PC-3 (cell line): ENCODE data around the gene TEX19. TPM values are rescaled to one million over a fixed set of nuclear protein-coding genes. Genes with fewer than 3 reads are reported as not detected.
"Not testable (repeated sequence)": the region's sequence is repeated elsewhere in the genome, so short reads cannot be mapped to it uniquely, and the experiment has no call there.

Experiments
- ATAC-seq: fragments of 200-7000 bp; cut with Tn5 transposase; 2 replicates; pipeline ENCODE4 v1.9.1; 2020; ENCODE audit warnings: mild to moderate bottlenecking, moderate library complexity
- BruUV-seq: library from RNA; stranded (reverse); fragments of 400-500 nt; replicated peaks from 2 replicates; lab custom pipeline; 2021; lab: Mats Ljungman, UMichigan
- CTCF ChIA-PET: fragments of 300-600 bp; sonication (Branson Sonifier 250); formaldehyde crosslinking; loops from one replicate; lab custom pipeline; 2022; ENCODE audit warnings: antibody characterized with exemption; lab: Charles Lee
- POLR2A ChIA-PET: fragments of 300-600 bp; sonication (Branson Sonifier 250); formaldehyde crosslinking; loops from one replicate; lab custom pipeline; 2022; ENCODE audit warnings: antibody characterized with exemption; ENCODE audit not compliant: unreplicated experiment; lab: Charles Lee
- DNase-seq: peaks from one replicate; pipeline ENCODE4 v3.0.0-alpha.2; 2015
- H2AFZ ChIP-seq: fragments of 300-600 bp; sonication (generic); 2 replicates; pipeline ENCODE4 v1.6.0; 2016; ENCODE audit warnings: antibody characterized with exemption, low read length
- H3F3A ChIP-seq: fragments of 300-600 bp; sonication (generic); one replicate; pipeline ENCODE4 v1.6.0; 2017; ENCODE audit warnings: antibody characterized with exemption, low read length, control low read depth, mild to moderate bottlenecking; ENCODE audit not compliant: unreplicated experiment
- H3K27ac ChIP-seq: fragments of 300-600 bp; sonication (generic); 2 replicates; pipeline ENCODE4 v1.5.1; 2016; ENCODE audit warnings: mild to moderate bottlenecking, low read length
- H3K27me3 ChIP-seq: fragments of 300-600 bp; sonication (generic); 2 replicates; pipeline ENCODE4 v1.6.1; 2016; ENCODE audit warnings: low read length, mixed read lengths
- H3K36me3 ChIP-seq: fragments of 300-600 bp; sonication (generic); 2 replicates; pipeline ENCODE4 v1.6.1; 2016; ENCODE audit warnings: low read depth, mixed run types, low read length, mixed read lengths
- H3K4me1 ChIP-seq: fragments of 300-600 bp; sonication (generic); 2 replicates; pipeline ENCODE4 v1.5.1; 2016; ENCODE audit warnings: low read length; ENCODE audit not compliant: insufficient read depth
- H3K4me2 ChIP-seq: fragments of 300-600 bp; sonication (generic); 2 replicates; pipeline ENCODE4 v1.6.0; 2016; ENCODE audit warnings: low read length
- H3K4me3 ChIP-seq: fragments of 300-600 bp; sonication (generic); 2 replicates; pipeline ENCODE4 v1.5.1; 2016; ENCODE audit warnings: mild to moderate bottlenecking, low read length, mixed read lengths
- H3K79me2 ChIP-seq: fragments of 300-600 bp; sonication (generic); 2 replicates; pipeline ENCODE4 v1.6.1; 2017; ENCODE audit warnings: low read length, mixed read lengths
- H3K9ac ChIP-seq: fragments of 300-600 bp; sonication (generic); 2 replicates; pipeline ENCODE4 v1.6.0; 2016; ENCODE audit warnings: mild to moderate bottlenecking, low read length
- H3K9me2 ChIP-seq: fragments of 300-600 bp; sonication (generic); replicated peaks from 2 replicates; pipeline ENCODE4 v1.6.1; 2016; ENCODE audit warnings: mixed run types, low read length, mixed read lengths
- H3K9me3 ChIP-seq: fragments of 300-600 bp; sonication (generic); 2 replicates; pipeline ENCODE4 v1.6.1; 2016; ENCODE audit warnings: low read length, mixed read lengths
- H4K20me1 ChIP-seq: fragments of 300-600 bp; sonication (generic); 2 replicates; pipeline ENCODE4 v1.6.1; 2016; ENCODE audit warnings: low read length, mixed read lengths
- CTCF ChIP-seq: fragments of 300-600 bp; sonication (generic); conservative IDR thresholded peaks from 2 replicates; pipeline ENCODE4 v1.5.1; 2017; ENCODE audit warnings: antibody characterized with exemption, low read depth, mild to moderate bottlenecking, low read length
- EZH2 ChIP-seq: fragments of 300-600 bp; sonication (generic); IDR thresholded peaks from one replicate; pipeline ENCODE4 v1.6.1; 2017; ENCODE audit warnings: antibody characterized with exemption, mild to moderate bottlenecking, low read length; ENCODE audit not compliant: unreplicated experiment
- EZH2phosphoT487 ChIP-seq: fragments of 300-600 bp; sonication (generic); IDR thresholded peaks from 2 replicates; pipeline ENCODE4 v1.6.1; 2018; ENCODE audit warnings: mild to moderate bottlenecking, antibody characterized with exemption, low read length, borderline replicate concordance
- intact Hi-C: fragments of 100-400 bp; cut with micrococcal nuclease; formaldehyde crosslinking; loops from 2 replicates; pipeline ENCODE4 v1.9.0; 2023
- total RNA-seq: library from RNA; depleted of rRNA; stranded (reverse); fragments of >200 nt; gene quantifications from 2 replicates; pipeline ENCODE4 v1.2.3, GENCODE V29; 2014

Gene TEX19
- total RNA-seq, 1 experiment from 2014 or later, result 1.2 TPM

GRCh38 chr17:82372249-82373071, 13.4 kb downstream of the TEX19 start:
- no peaks in the 10 kb centered on the region for H3K9me2 ChIP-seq
- no peak for TF ChIP-seq CTCF
- TF ChIP-seq EZH2, result no peak
- TF ChIP-seq EZH2phosphoT487, result no peak
- no peak overlapping the region for H2AFZ ChIP-seq
- H3K27me3 ChIP-seq, result no peaks in the 10 kb centered on the region
- H3K4me2 ChIP-seq, result no peak overlapping the region
- BruUV-seq, result no TSS peak
- no peaks in the 10 kb centered on the region for H3K36me3 ChIP-seq
- H3K27ac ChIP-seq, result no peak overlapping the region
- H3F3A ChIP-seq, result no peaks in the 10 kb centered on the region
- ATAC-seq, result no peak
- H3K4me3 ChIP-seq, result no peak overlapping the region
- POLR2A ChIA-PET, result no interaction called here
- H3K4me1 ChIP-seq, result peaks cover 6% of the 10 kb centered on the region; the same call in 1 of the 2 replicates
- H3K79me2 ChIP-seq, result no peaks in the 10 kb centered on the region
- no peaks in the 10 kb centered on the region for H4K20me1 ChIP-seq
- H3K9me3 ChIP-seq, result no peaks in the 10 kb centered on the region
- CTCF ChIA-PET, result interaction anchor here (0.7 kb wide), 1 partner anchor 15 kb away, joined by 3 read pairs; no protein-coding TSS in a partner anchor
- no peak overlapping the region for H3K9ac ChIP-seq
- no peak for DNase-seq
- intact Hi-C loops, result no loop called here

- H3K4me1 ChIP-seq, intact Hi-C loops, H3K9me2 ChIP-seq, H3K4me3 ChIP-seq, H3K27me3 ChIP-seq, ATAC-seq, H3K9me3 ChIP-seq, DNase-seq, H3K27ac ChIP-seq, H3K4me2 ChIP-seq, H3F3A ChIP-seq, H4K20me1 ChIP-seq, H3K36me3 ChIP-seq, H2AFZ ChIP-seq, H3K9ac ChIP-seq, BruUV-seq, H3K79me2 ChIP-seq, POLR2A ChIA-PET: not testable (repeated sequence)
- CTCF ChIA-PET, result interaction anchor here (0.7 kb wide), 1 partner anchor 16 kb away, joined by 3 read pairs; no protein-coding TSS in a partner anchor
Measured at GRCh38 chr17:82373072-82373452, 14.0 kb downstream of the TEX19 start.

DNA sequence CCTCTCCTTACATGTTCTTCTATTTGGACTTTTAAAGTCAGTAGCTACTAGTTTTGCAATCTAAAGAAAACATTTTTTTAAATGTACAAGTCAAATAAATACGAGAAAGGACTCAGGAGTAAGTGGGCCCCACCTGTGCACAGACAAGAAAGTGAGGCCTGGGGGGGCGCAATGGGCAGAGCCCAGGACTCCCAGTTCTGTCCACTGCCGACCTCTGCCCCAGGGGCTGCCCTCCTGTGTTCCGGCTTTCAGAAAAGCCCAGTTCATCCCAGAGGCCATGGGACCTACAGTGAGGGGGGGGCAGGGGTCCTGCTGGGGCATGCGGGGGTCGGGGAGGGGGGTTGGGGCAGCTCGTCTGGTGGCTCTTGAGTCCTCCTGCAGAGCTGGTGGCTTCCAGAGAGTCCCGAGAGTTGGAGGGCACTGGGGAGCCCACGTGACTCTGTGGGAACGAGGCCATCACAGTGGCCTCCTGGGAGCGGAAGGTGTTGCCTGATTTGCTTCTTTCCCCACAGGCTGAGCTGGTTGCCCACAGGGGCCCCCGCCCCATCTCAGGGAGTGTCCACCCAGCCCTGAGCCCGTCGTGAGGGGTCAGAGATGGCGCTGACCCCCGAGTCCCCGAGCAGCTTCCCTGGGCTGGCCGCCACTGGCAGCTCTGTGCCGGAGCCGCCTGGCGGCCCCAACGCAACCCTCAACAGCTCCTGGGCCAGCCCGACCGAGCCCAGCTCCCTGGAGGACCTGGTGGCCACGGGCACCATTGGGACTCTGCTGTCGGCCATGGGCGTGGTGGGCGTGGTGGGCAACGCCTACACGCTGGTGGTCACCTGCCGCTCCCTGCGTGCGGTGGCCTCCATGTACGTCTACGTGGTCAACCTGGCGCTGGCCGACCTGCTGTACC, 14.9 kb downstream of the TEX19 start:
- Histone ChIP-seq H3K4me2 (no peak overlapping the region), H3K27me3 (no peaks in the 10 kb centered on the region), H3K9ac (no peak overlapping the region), H4K20me1 (no peaks in the 10 kb centered on the region), H3K36me3 (no peaks in the 10 kb centered on the region), H3K4me1 (peaks cover 6% of the 10 kb centered on the region; the same call in 1 of the 2 replicates), H3K9me2 (no peaks in the 10 kb centered on the region), H3K27ac (no peak overlapping the region), H3K79me2 (no peaks in the 10 kb centered on the region), H3F3A (no peaks in the 10 kb centered on the region), H3K9me3 (no peaks in the 10 kb centered on the region), H3K4me3 (no peak overlapping the region), H2AFZ (no peak overlapping the region)
- intact Hi-C loops, result no loop called here
- no TSS peak for BruUV-seq
- ChIA-PET CTCF (no interaction called here), POLR2A (interaction anchor here (0.6 kb wide), 1 partner anchor 36 kb away, joined by 3 read pairs; no protein-coding TSS in a partner anchor)
- no peak for DNase-seq
- TF ChIP-seq EZH2phosphoT487, result no peak
- no peak for ATAC-seq
